Urothelium cell line (cell line): Measurements from ENCODE around the gene SIK3.
"Not testable (repeated sequence)": the region's sequence is repeated elsewhere in the genome, so short reads cannot be mapped to it uniquely, and the experiment has no call there.

Source experiments
- DNase-seq: peaks from one replicate; pipeline ENCODE4 v3.0.0; 2011; ENCODE audit warnings: low spot score, mixed read lengths
- FAIRE-seq: peaks from 2 replicates; lab custom pipeline; 2011; peaks lifted over from hg19 to GRCh38; lab: Jason Lieb, UNC

Gene SIK3

GRCh38 chr11:116813170-116813569 is 285.1 kb downstream of the SIK3 start:
- no peak for FAIRE-seq
- no peak for DNase-seq

GRCh38 chr11:116812109-116812508 is 286.1 kb downstream of the SIK3 start:
- FAIRE-seq: no peak
- no peak for DNase-seq

GRCh38 chr11:116811194-116811593 is 287.0 kb downstream of the SIK3 start:
- no peak for DNase-seq
- no peak for FAIRE-seq

- no peak for FAIRE-seq
- DNase-seq: no peak
Measured at GRCh38 chr11:116808262-116809175, 289.7 kb downstream of the SIK3 start.

GRCh38 chr11:116807601-116808261 is 290.5 kb downstream of the SIK3 start:
- DNase-seq (no peak), FAIRE-seq (no peak)

GRCh38 chr11:116804001-116804400 is 294.2 kb downstream of the SIK3 start:
- no peak for DNase-seq
- no peak for FAIRE-seq

- not testable (repeated sequence) for DNase-seq, FAIRE-seq
Measured at GRCh38 chr11:116801662-116802061, 296.6 kb downstream of the SIK3 start.

- FAIRE-seq: no peak
- no peak for DNase-seq
Measured at GRCh38 chr11:116800610-116801009, 297.6 kb downstream of the SIK3 start.

GRCh38 chr11:116798368-116798767 is 299.9 kb downstream of the SIK3 start:
- no peak for DNase-seq
- no peak for FAIRE-seq

- DNase-seq (no peak), FAIRE-seq (no peak)
Measured at GRCh38 chr11:116797816-116798215, 300.4 kb downstream of the SIK3 start.

GRCh38 chr11:116796548-116796947 is 301.7 kb downstream of the SIK3 start:
- FAIRE-seq (no peak), DNase-seq (no peak)

GRCh38 chr11:116794851-116795250 is 303.4 kb downstream of the SIK3 start:
- no peak for DNase-seq
- FAIRE-seq: no peak

GRCh38 chr11:116793772-116794097 is 304.5 kb downstream of the SIK3 start:
- FAIRE-seq (no peak), DNase-seq (no peak)
